ENCODE measurements around the gene HJURP. TPM values are rescaled to one million over a fixed set of nuclear protein-coding genes. Genes with fewer than 3 reads are reported as not detected.

Gene HJURP
- total RNA-seq, 2 donors from 2014 or later, result 0.16 to 0.37 TPM

DNA sequence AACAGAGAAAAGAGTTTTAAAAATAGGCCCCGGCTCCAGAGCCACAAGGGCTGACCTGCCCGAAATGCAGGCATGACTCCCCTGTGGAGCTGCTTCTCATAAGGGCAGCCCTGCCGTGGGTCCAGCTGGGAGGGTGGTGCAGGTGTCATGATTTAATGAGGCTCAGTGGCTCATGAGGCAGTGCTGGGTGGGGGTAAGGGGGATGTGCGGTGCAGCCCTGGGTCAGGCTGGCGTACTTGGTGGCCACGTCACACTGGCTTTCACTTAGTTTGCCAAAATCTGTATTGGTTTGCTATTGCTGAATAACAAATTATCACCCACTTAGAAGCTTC is 33.6 kb downstream of the HJURP start:
- no peaks in the 10 kb centered on the region for H3K4me1 ChIP-seq
- no peak overlapping the region for H3K4me3 ChIP-seq
- TF ChIP-seq, protein P1, sequence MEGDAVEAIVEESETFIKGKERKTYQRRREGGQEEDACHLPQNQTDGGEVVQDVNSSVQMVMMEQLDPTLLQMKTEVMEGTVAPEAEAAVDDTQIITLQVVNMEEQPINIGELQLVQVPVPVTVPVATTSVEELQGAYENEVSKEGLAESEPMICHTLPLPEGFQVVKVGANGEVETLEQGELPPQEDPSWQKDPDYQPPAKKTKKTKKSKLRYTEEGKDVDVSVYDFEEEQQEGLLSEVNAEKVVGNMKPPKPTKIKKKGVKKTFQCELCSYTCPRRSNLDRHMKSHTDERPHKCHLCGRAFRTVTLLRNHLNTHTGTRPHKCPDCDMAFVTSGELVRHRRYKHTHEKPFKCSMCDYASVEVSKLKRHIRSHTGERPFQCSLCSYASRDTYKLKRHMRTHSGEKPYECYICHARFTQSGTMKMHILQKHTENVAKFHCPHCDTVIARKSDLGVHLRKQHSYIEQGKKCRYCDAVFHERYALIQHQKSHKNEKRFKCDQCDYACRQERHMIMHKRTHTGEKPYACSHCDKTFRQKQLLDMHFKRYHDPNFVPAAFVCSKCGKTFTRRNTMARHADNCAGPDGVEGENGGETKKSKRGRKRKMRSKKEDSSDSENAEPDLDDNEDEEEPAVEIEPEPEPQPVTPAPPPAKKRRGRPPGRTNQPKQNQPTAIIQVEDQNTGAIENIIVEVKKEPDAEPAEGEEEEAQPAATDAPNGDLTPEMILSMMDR (IDR thresholded peaks at IDR 0.05), result no peak
- H3K9me3 ChIP-seq, result peaks cover 0 to 10% of the 10 kb centered on the region in 2 donors
- H3K27ac ChIP-seq, result no peak overlapping the region
- no peaks in the 10 kb centered on the region for H3K27me3 ChIP-seq
- no peak for DNase-seq (ENCODE audit: low spot score)
- no peaks in the 10 kb centered on the region for H3K36me3 ChIP-seq

DNA sequence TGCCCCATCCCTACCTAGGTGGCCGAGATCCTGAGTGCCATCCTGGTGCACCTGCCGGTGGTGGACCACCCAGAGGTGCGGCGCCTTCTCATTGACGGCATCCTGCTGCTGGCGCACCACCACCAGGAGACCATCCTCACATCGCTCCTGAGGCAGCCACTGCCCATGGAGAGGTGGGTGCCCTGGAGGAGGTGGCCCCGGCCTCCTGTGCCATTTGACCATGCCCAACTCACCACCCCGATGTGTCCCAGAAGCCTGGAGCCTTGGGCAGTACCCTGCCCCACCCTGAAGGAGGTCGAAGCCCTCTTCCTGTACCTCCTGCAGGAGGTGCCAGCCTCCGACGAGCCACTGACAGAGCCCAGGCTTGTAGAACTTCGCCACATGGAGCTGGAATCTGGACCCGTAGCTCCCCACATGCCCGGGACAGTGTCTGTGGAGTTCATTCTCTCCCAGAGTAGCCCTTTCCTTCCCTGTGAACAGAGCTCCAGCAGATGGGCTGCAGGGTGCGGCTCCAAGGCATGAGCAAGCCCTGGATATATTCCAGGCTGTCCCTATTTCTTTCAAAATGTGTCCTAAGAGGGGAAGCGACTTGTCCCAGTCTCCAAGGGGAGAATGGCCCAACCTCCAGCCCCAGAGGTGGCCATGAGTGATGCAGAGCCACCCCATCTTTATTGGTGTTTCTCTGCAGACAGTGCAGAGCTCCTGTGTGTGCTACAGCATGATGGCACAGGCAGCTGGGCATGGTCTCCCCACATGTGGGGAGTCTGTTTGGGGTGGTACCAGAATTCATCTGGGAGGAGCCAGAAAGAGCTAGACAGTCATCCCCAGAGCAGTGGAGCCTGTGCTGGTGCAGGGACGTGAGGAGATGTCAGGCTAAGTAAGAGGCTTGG is 34.2 kb downstream of the HJURP start:
- H3K27me3 ChIP-seq, result no peaks in the 10 kb centered on the region
- no peak for DNase-seq (ENCODE audit: low spot score)

GRCh38 chr2:233818639-233819621 is 35.4 kb downstream of the HJURP start:
- Histone ChIP-seq H3K36me3 (no peaks in the 10 kb centered on the region), H3K27me3 (no peaks in the 10 kb centered on the region), H3K27ac (no peak overlapping the region), H3K4me3 (no peak overlapping the region), H3K9me3 (peaks cover 0 to 10% of the 10 kb centered on the region in 2 donors), H3K4me1 (no peaks in the 10 kb centered on the region)
- TF ChIP-seq, protein P1 (IDR thresholded peaks at IDR 0.05), result no peak
- no peak for DNase-seq (ENCODE audit: low spot score)

More for the DNA sequence above, 34.2 kb downstream of the HJURP start:
- peaks cover 0 to 10% of the 10 kb centered on the region in 2 donors for H3K9me3 ChIP-seq
- TF ChIP-seq, protein P1 (IDR thresholded peaks at IDR 0.05), result no peak
- H3K27ac ChIP-seq, result no peak overlapping the region
- no peaks in the 10 kb centered on the region for H3K4me1 ChIP-seq
- no peaks in the 10 kb centered on the region for H3K36me3 ChIP-seq
- no peak overlapping the region for H3K4me3 ChIP-seq

GRCh38 chr2:233817995-233818638 is 36.2 kb downstream of the HJURP start:
- TF ChIP-seq, protein P1 (IDR thresholded peaks at IDR 0.05), result no peak

DNA sequence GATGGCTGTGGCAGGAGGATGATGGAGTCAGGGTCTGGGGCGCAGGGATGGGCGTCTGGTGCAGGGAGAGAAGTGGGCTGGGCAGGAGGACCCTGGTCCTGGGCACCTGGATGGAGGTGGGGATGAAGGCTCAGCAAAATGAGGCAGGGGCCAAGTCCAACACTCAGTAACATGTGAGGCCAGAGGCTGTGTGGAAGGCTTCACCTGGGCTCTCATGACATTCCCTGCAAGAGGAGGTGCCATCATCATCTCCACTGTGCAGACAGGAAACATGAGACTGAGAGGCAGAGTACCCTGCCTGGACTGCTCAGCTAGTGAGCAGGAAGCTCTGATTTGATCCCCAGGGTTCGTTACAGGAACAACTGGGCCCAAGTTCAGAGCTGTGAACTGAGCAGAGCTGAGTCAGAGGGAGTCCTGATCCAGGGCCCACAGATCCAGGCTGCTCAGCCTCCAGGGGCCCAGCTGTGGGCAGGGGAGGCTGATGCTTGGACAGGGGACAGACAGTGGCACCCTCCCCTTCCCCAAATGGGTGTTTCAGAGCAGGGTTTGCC is 36.9 kb downstream of the HJURP start:
- TF ChIP-seq, protein P1 (IDR thresholded peaks at IDR 0.05), result no peak
- Histone ChIP-seq H3K27me3 (no peaks in the 10 kb centered on the region), H3K4me1 (no peaks in the 10 kb centered on the region), H3K27ac (no peak overlapping the region), H3K9me3 (peaks cover 0 to 10% of the 10 kb centered on the region in 2 donors), H3K4me3 (no peak overlapping the region), H3K36me3 (no peaks in the 10 kb centered on the region)
- DNase-seq (ENCODE audit: low spot score), result no peak

More at GRCh38 chr2:233817995-233818638, 36.2 kb downstream of the HJURP start:
- Histone ChIP-seq H3K27me3 (no peaks in the 10 kb centered on the region), H3K27ac (no peak overlapping the region), H3K4me3 (no peak overlapping the region), H3K36me3 (no peaks in the 10 kb centered on the region), H3K4me1 (no peaks in the 10 kb centered on the region), H3K9me3 (peaks cover 0 to 10% of the 10 kb centered on the region in 2 donors)
- no peak for DNase-seq (ENCODE audit: low spot score)
